HEK293 (cell line): ENCODE results near the gene GNG14.

ENCODE experiments used
- CTCF ChIA-PET: fragments of 350-600 bp; formaldehyde crosslinking; extraction: SDS; loops from one replicate; lab custom pipeline; 2021; ENCODE audit warnings: antibody characterized with exemption; lab: Yijun Ruan, JAX
- POLR2A ChIA-PET: fragments of 300-600 bp; formaldehyde crosslinking; extraction: SDS; loops from one replicate; lab custom pipeline; 2020; ENCODE audit warnings: antibody characterized with exemption, inconsistent platforms; lab: Yijun Ruan, JAX
- H3K27ac ChIP-seq: fragments of 200-500 bp; sonication (Bioruptor generic); 2 replicates; pipeline ENCODE4 v1.5.1; 2014; ENCODE audit warnings: low read depth, low read length, control low read depth, inconsistent platforms; ENCODE audit errors: extremely low read depth
- H3K36me3 ChIP-seq, 2 experiments: fragments of 200-500 bp in 1 of 2; sonication (Bioruptor generic) in 1 of 2; 1 replicate in 1 of 2; 2 replicates in 1 of 2; pipeline ENCODE4 v1.5.1; 2014 to 2017; ENCODE audit warnings: inconsistent platforms in 2 of 2, low read length in 2 of 2; ENCODE audit not compliant: control insufficient read depth in 2 of 2, insufficient read depth in 1 of 2
- H3K4me1 ChIP-seq: fragments of 200-500 bp; sonication (Bioruptor generic); 2 replicates; pipeline ENCODE4 v1.5.1; 2014; ENCODE audit warnings: mild to moderate bottlenecking, low read length, inconsistent platforms; ENCODE audit not compliant: control insufficient read depth, insufficient read depth
- H3K4me3 ChIP-seq: 2 replicates; pipeline ENCODE4 v1.5.1; 2011; ENCODE audit warnings: low read depth, mild to moderate bottlenecking, control low read depth, low read length, moderate library complexity
- H3K9me3 ChIP-seq: fragments of 200-500 bp; sonication (Bioruptor generic); 2 replicates; pipeline ENCODE4 v1.5.1; 2014; ENCODE audit warnings: low read depth, low read length, inconsistent platforms; ENCODE audit not compliant: control insufficient read depth, insufficient read depth
- EGR2 ChIP-seq: fragments of 450-650 bp; formaldehyde crosslinking; IDR thresholded peaks from 2 replicates; pipeline ENCODE4 v1.5.1; 2016; ENCODE audit warnings: low read depth, missing biosample characterization, missing genetic modification characterization
- YY1 ChIP-seq: fragments of 450-650 bp; formaldehyde crosslinking; IDR thresholded peaks from 2 replicates; pipeline ENCODE4 v1.5.1; 2018; ENCODE audit warnings: missing biosample characterization, missing genetic modification characterization
- ZIC2 ChIP-seq: fragments of 450-650 bp; formaldehyde crosslinking; IDR thresholded peaks from 2 replicates; pipeline ENCODE4 v1.5.1; 2016; ENCODE audit warnings: missing biosample characterization, missing genetic modification characterization
- ZNF10 ChIP-seq: fragments of 450-650 bp; formaldehyde crosslinking; IDR thresholded peaks from 2 replicates; pipeline ENCODE4 v1.5.1; 2017; ENCODE audit warnings: missing biosample characterization, missing genetic modification characterization
- ZNF146 ChIP-seq: fragments of 450-650 bp; formaldehyde crosslinking; IDR thresholded peaks from 2 replicates; pipeline ENCODE4 v1.5.1; 2016; ENCODE audit warnings: missing biosample characterization, missing genetic modification characterization
- ZNF2 ChIP-seq: fragments of 450-650 bp; formaldehyde crosslinking; IDR thresholded peaks from 2 replicates; pipeline ENCODE4 v1.5.1; 2016; ENCODE audit warnings: missing biosample characterization, missing genetic modification characterization
- ZNF202 ChIP-seq: fragments of 450-650 bp; formaldehyde crosslinking; IDR thresholded peaks from 2 replicates; pipeline ENCODE4 v1.5.1; 2016; ENCODE audit warnings: missing biosample characterization, missing genetic modification characterization, borderline replicate concordance
- ZNF221 ChIP-seq: fragments of 450-650 bp; formaldehyde crosslinking; IDR thresholded peaks from 2 replicates; pipeline ENCODE4 v1.5.1; 2017; ENCODE audit warnings: missing biosample characterization, missing genetic modification characterization, borderline replicate concordance
- ZNF274 ChIP-seq, 2 experiments: fragments of 200-500 bp in 1 of 2; fragments of 450-650 bp in 1 of 2; sonication (Bioruptor generic) in 1 of 2; formaldehyde crosslinking in 1 of 2; IDR thresholded peaks; 2 replicates each; pipeline versions ENCODE4 v1.5.1 to v1.6.1; 2014 to 2016; ENCODE audit warnings: borderline replicate concordance in 1 of 2, inconsistent platforms in 1 of 2, low read length in 1 of 2, missing biosample characterization in 1 of 2, missing genetic modification characterization in 1 of 2
- ZNF280C ChIP-seq: fragments of 450-650 bp; formaldehyde crosslinking; IDR thresholded peaks from 2 replicates; pipeline ENCODE4 v1.5.1; 2016; ENCODE audit warnings: missing biosample characterization, missing genetic modification characterization
- ZNF311 ChIP-seq: fragments of 450-650 bp; formaldehyde crosslinking; IDR thresholded peaks from 2 replicates; pipeline ENCODE4 v1.5.1; 2017; ENCODE audit warnings: missing biosample characterization, missing genetic modification characterization, borderline replicate concordance
- ZNF341 ChIP-seq: fragments of 450-650 bp; formaldehyde crosslinking; IDR thresholded peaks from 2 replicates; pipeline ENCODE4; 2016; ENCODE audit warnings: low read depth, missing biosample characterization, missing genetic modification characterization
- ZNF350 ChIP-seq: fragments of 450-650 bp; formaldehyde crosslinking; IDR thresholded peaks from 2 replicates; pipeline ENCODE4 v1.5.0; 2017; ENCODE audit warnings: missing biosample characterization, mild to moderate bottlenecking, missing genetic modification characterization
- ZNF354C ChIP-seq: fragments of 450-650 bp; formaldehyde crosslinking; IDR thresholded peaks from 2 replicates; pipeline ENCODE4 v1.5.1; 2016; ENCODE audit warnings: missing biosample characterization, missing genetic modification characterization, low read depth, borderline replicate concordance
- ZNF394 ChIP-seq: fragments of 450-650 bp; formaldehyde crosslinking; IDR thresholded peaks from 2 replicates; pipeline ENCODE4 v1.5.1; 2016; ENCODE audit warnings: missing biosample characterization, missing genetic modification characterization, mild to moderate bottlenecking, moderate library complexity, borderline replicate concordance
- ZNF449 ChIP-seq: fragments of 450-650 bp; formaldehyde crosslinking; IDR thresholded peaks from 2 replicates; pipeline ENCODE4 v1.5.1; 2017; ENCODE audit warnings: missing biosample characterization, mild to moderate bottlenecking, missing genetic modification characterization, moderate library complexity
- ZNF48 ChIP-seq: fragments of 450-650 bp; formaldehyde crosslinking; IDR thresholded peaks from 2 replicates; pipeline ENCODE4 v1.5.1; 2016; ENCODE audit warnings: missing biosample characterization, missing genetic modification characterization
- ZNF580 ChIP-seq: fragments of 450-650 bp; formaldehyde crosslinking; IDR thresholded peaks from 2 replicates; pipeline ENCODE4 v1.5.1; 2016; ENCODE audit warnings: missing biosample characterization, missing genetic modification characterization
- ZNF658 ChIP-seq: fragments of 450-650 bp; formaldehyde crosslinking; IDR thresholded peaks from 2 replicates; pipeline ENCODE4; 2016; ENCODE audit warnings: missing biosample characterization, missing genetic modification characterization
- ZNF704 ChIP-seq: fragments of 450-650 bp; formaldehyde crosslinking; IDR thresholded peaks from 2 replicates; pipeline ENCODE4 v1.5.1; 2016; ENCODE audit warnings: missing biosample characterization, missing genetic modification characterization
- ZNF785 ChIP-seq: fragments of 450-650 bp; formaldehyde crosslinking; IDR thresholded peaks from 2 replicates; pipeline ENCODE4 v1.5.1; 2016; ENCODE audit warnings: missing biosample characterization, missing genetic modification characterization

The GNG14 gene

GRCh38 chr19:12730064-12730463 lies 42.3 kb downstream of the GNG14 start:
- TF ChIP-seq ZNF2 (tag by site-specific recombination) (no peak), ZNF341 (tag by site-specific recombination) (peak; percentile 48), ZNF354C (no peak), ZNF704 (tag by site-specific recombination) (no peak), ZNF350 (no peak), ZNF221 (tag by site-specific recombination) (no peak), ZNF202 (tag by site-specific recombination) (no peak)
- Histone ChIP-seq H3K9me3 (no peaks in the 10 kb centered on the region), H3K27ac (no peak overlapping the region), H3K4me3 (no peak overlapping the region), H3K4me1 (0 out of 2 replicates have a peak, but pooled peaks cover 4% of the 10 kb centered on the region), H3K36me3 (peaks cover 24 to 44% of the 10 kb centered on the region in 2 experiments; a peak in 2 of 3 replicates)
- ChIA-PET CTCF (no interaction called here), POLR2A (no interaction called here)

- CTCF ChIA-PET = interaction anchor here (0.5 to 1.7 kb wide), 3 partner anchors 35 to 65 kb away, joined by 3 to 6 read pairs (median 3); no protein-coding TSS in a partner anchor
- no peak overlapping the region for H3K27ac ChIP-seq
- no peaks in the 10 kb centered on the region for H3K9me3 ChIP-seq
- POLR2A ChIA-PET = interaction anchor here (0.7 to 1.2 kb wide), 2 partner anchors 9 to 14 kb away, joined by 6 to 9 read pairs; no protein-coding TSS in a partner anchor
- H3K36me3 ChIP-seq = peaks cover 24 to 44% of the 10 kb centered on the region in 2 experiments; a peak in 2 of 3 replicates
- 0 out of 2 replicates have a peak, but pooled peaks cover 4% of the 10 kb centered on the region for H3K4me1 ChIP-seq
- H3K4me3 ChIP-seq = no peak overlapping the region
- TF ChIP-seq ZNF146 (tag by site-specific recombination) (no peak), EGR2 (no peak), ZNF10 (no peak), ZNF580 (tag by site-specific recombination) (no peak), ZNF394 (tag by site-specific recombination) (no peak), ZNF274 (IDR thresholded peaks at IDR 0.05; ENCODE audit: low read length) (no peak), ZNF274 (tag by site-specific recombination; IDR thresholded peaks at IDR 0.05; ENCODE audit: borderline replicate concordance) (no peak), ZIC2 (no peak)
These were observed 43.5 kb downstream of the GNG14 start for GRCh38 chr19:12731337-12731736.

GRCh38 chr19:12733369-12734214 lies 45.8 kb downstream of the GNG14 start:
- H3K36me3 ChIP-seq = peaks cover 20 to 39% of the 10 kb centered on the region in 2 experiments; a peak in 2 of 3 replicates
- CTCF ChIA-PET = interaction anchor here (0.6 to 2.5 kb wide), 16 partner anchors 11 to 114 kb away, joined by 3 to 19 read pairs (median 4); partner anchors contain the start of gene TNPO2
- TF ChIP-seq ZNF449 (tag by site-specific recombination) = no peak
- no peak for TF ChIP-seq ZNF704 (tag by site-specific recombination)
- no peak for TF ChIP-seq ZNF658 (tag by site-specific recombination)
- TF ChIP-seq ZNF48 (tag by site-specific recombination) = no peak
- no peak for TF ChIP-seq ZNF785 (tag by site-specific recombination)
- TF ChIP-seq YY1 (tag by site-specific recombination) = no peak
- TF ChIP-seq ZNF341 (tag by site-specific recombination) = peak; percentile 82
- no peak for TF ChIP-seq ZNF280C (tag by site-specific recombination)
- TF ChIP-seq ZNF311 (tag by site-specific recombination) = no peak

More at GRCh38 chr19:12733369-12734214, 45.8 kb downstream of the GNG14 start:
- 0 out of 2 replicates have a peak, but pooled peaks cover 4% of the 10 kb centered on the region for H3K4me1 ChIP-seq
- no peaks in the 10 kb centered on the region for H3K9me3 ChIP-seq
- peak overlapping the region; percentile 85 for H3K27ac ChIP-seq
- POLR2A ChIA-PET = interaction anchor here (0.5 to 5.4 kb wide), 11 partner anchors 11 to 1814 kb away, joined by 3 to 89 read pairs (median 3); partner anchors contain the start of genes DHPS, MAN2B1, RNASEH2A and TNPO2
- peak overlapping the region; percentile 92 for H3K4me3 ChIP-seq
